ENCODE results near the gene GOLGA1.
"Not testable (repeated sequence)": the region's sequence is repeated elsewhere in the genome, so short reads cannot be mapped to it uniquely, and the experiment has no call there.

Gene GOLGA1, protein sequence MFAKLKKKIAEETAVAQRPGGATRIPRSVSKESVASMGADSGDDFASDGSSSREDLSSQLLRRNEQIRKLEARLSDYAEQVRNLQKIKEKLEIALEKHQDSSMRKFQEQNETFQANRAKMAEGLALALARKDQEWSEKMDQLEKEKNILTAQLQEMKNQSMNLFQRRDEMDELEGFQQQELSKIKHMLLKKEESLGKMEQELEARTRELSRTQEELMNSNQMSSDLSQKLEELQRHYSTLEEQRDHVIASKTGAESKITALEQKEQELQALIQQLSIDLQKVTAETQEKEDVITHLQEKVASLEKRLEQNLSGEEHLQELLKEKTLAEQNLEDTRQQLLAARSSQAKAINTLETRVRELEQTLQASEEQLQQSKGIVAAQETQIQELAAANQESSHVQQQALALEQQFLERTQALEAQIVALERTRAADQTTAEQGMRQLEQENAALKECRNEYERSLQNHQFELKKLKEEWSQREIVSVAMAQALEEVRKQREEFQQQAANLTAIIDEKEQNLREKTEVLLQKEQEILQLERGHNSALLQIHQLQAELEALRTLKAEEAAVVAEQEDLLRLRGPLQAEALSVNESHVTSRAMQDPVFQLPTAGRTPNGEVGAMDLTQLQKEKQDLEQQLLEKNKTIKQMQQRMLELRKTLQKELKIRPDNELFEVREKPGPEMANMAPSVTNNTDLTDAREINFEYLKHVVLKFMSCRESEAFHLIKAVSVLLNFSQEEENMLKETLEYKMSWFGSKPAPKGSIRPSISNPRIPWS

DNA sequence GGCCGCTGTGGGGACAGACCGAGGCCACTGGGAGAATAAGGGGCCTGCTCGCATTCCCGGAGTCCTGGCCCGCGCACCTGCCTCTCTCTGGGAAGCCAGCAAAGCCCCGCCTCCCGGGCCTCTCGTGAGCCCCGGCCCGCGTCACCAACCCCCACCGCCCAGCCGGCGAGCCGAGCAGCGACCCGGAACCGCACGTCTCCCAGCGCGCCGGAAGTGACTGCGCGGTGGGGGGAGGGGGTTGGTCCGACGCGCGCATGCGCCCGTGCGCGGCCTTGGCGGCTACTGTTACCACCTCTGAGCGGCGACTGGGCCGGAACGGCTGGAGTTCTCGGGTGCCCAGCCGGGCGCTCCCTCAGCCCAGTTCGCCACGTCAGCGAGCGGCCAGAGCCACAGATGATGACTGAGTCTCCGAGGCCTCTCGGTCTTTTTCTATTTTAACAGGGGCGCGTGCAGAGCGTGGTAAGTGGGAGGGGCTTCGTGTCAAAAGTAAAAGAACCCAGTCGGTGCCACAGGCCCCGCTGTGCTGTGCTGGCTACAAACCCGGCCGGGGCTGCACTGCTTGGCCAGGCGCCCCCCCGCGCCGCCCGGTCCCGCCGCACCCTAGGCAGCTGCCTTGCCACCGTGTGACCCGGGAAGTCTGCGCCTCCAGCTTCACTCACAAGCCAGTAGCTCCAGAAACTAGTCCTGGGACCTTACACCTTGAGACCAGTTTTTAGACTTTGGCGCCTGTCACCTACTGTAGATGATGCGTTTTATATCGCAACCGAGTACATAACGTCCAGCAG, at the start of gene GOLGA1:
Gene GOLGA1, minus strand, starts transcription at position 190 of the 785 bp plus-strand sequence. CDS start 2,372 bp downstream, outside the sequence.
- DNase-seq = peak; percentile 93

DNA sequence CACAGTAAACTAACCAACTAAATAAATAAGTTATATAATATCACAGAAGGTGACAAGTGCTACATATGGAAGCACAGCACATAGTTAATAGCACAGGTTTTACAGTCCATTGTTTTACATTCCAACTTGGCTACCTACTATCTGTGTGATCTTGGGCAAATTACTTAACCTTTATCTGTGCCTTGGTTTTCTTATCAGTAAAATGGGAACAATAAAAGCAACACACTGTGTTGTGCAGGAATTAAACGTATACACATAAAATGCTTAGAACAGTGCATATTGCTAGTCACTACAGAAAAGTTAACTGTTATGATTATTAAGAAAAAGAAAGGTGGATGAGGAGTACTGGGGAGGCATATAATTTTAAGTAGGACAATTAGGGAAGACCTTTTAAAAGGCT, 42.8 kb upstream of the GOLGA1 start:
- DNase-seq = no peak

DNA sequence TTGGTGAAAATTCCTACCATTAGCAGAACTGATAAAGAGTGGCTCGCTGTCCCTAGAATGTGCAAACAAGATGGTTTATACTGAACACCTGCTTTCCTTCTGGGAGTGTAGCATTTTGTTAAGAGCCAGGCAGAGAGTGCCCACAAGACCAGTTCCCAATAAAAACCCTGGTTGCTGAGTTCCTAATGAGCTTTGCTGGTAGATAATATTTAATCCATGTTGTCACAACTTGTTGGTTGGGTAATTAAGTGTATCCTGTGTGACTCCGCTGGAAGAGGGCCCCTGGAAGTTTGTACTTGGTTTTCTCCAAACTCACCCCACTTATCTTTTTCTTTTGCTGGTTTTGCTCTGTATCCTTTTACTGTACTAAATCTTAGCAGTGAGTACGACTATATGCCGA, 39.5 kb upstream of the GOLGA1 start:
- DNase-seq = no peak

DNA sequence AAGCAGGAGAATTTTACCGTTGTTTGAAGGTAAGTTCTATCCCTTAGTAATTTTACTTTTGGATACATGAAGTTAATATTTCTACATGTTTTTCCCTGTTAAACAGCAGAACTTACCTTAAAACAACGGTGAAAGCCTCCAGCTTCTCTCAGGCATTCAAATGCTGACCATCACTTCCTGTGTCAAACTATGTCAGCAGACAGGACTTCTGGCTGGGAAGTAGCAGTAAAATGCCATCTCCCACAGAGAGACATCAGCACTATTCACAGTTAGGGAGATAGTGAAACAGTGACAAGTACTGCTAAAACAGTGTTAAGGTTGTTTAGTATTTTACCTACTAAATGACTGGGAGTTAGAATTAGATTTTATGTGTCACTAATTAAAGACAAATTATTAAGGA, 34.2 kb upstream of the GOLGA1 start:
- DNase-seq = no peak

DNA sequence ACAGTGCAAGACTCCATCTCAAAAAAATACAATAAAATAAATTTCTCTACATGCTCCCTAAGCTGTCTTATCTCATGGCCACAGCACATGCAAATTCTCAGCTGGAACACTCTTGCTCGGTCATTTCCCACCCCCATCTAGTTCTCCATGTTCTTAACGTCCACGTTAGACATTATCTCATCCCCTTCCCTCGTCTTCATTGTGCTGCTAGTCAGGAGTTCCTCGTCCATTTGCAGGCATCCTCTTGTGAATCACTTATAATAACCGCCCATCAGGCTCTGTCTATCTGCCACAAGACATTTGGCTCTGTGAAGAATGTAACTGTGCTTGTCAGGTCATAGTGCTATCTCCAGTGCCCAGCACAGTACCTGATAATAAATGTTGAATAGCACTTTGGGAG, 32.9 kb upstream of the GOLGA1 start:
- no peak for DNase-seq

DNA sequence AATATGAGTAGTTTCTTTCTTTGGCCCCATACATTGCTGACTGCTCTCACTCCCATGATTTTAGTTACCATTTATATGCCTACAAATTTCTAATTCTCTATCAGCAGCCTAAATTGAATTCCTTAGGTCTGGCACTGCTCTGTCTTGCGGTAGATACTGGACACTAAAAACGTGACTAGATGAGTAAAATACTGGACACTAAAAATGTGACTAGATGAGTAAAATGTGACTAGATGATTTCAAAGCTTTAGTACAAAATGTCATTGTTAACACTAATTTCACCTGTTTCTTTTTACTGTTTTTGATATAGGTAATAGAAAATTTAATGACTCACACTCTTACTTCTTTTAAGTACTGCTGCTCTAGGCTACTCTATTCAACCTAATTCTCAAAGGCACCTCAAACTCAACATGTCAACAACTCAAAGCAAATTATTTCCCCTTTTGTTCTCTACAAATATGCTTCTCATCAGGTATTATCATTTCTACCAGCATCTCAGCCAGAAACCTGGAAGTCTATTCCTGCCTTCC, 31.4 kb upstream of the GOLGA1 start:
- DNase-seq = no peak

DNA sequence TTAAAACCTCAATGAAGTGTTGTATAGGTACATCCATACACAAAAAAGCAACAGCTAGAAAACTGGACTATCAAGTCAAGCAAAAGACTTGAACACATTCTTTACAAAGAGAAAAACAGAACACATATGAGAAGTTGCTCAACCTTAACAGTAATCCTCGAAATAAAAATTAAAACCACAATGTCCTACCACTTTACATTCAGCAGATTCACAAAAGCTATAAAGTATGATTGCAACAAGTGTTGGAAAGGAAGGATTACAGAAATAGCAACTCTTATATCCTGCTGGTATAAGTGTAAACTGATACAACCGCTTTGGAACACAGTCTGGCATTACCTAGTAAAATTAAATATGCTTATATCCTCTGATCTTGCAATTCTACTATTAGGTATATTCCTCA, 28.5 kb upstream of the GOLGA1 start:
- DNase-seq = no peak

DNA sequence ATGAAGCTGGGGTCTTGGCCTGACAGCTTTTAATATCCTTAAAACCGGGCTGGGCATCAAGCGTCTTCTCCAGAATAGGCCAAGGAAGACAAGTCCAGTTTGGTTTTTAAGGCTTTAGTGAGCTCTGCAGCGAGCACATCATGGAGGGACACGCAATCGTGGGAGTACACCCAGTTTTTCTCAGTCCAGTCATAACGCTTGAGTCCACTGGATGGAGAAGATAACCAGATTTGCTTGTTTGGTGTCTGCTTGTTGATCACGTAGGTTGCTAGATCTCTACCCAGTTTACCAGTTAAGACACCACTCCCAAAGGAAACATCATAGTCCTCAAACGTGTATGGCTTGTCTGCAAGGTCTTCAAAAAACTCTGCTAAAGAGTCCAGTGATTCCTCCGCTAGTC, 27.4 kb upstream of the GOLGA1 start:
- DNase-seq = no peak

DNA sequence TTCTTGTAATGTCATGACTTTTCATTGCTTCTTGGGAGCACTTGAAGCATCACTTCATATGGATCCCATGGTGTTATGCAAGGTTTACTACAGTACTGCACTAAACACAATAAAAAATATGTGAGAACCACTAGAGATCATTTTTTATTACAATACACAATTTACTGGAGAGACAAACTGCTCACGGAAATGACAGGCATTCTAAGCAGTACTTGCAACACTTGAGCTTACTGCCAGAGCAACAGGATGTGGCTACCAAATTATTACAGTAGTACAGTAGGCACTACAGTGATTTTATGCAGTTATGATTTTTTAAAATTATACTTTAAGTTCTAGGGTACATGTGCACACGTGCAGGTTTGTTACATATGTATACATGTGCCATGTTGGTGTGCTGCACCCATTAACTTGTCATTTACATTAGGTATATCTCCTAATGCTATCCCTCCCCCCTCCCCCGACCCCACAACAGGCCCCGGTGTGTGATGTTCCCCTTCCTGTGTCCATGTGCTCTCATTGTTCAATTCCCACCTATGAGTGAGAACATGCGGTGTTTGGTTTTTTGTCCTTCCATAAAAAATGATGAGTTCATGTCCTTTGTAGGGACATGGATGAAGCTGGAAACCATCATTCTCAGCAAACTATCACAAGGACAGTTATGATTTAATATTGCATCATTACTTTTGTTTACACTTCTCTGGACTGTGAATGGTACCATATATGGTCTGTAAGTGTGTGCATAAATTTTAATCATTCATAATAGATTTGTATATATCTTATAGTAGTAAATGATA, 25.1 kb upstream of the GOLGA1 start:
- DNase-seq = not testable (repeated sequence)

DNA sequence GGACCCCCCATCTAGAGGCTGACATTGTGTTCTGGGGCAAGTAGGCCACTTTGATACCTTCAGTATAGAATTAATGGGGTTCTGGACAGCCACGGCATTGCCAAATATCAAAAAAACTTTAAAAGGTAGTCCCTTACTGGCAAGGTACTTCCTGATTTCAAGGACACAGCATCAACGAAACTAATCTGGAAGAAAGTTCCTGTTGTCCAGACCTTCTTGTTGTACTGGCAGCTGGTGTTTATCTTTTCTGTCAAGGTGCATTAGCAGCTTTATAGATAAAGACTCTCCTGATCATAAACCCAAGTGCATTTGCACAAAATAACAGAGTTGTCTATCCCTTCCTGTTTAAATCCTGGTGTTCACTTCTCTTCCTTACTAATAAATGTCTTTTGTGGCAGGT, 23.7 kb upstream of the GOLGA1 start:
- no peak for DNase-seq

DNA sequence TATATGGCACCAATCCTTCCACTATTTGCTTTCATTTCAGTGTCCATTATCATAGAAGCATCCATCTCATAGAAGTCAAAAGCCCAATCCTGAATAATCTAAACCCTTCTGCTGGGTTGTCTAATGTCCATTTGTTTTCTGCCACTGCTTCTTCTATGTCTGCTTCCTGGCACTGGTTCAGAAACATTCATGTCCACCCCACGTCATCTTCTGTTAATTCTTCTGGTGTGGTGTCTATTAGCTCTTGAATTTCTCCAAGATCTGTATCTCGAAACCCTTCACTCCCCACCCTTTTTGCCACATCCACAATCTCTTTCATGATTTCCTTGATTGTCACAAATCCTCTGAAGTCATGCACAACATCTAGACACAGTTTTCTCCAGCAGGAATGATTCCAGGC, 23.2 kb upstream of the GOLGA1 start:
- DNase-seq = no peak

DNA sequence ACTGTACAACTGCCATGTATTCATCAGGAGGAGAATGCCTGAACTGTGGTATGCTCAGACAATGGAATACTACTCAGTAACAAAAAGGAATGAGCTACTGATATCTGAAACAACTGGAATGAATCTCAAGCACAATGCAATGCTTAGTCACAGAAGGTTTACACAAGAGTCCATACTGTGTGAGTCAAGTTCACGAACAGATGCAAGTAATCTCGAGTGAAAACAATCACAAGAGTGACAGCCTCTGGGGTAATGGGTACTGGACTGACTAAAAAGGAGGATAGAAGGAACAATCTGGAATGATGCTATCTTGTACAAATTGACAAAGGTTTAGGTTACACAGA, 19.5 kb upstream of the GOLGA1 start:
- DNase-seq = no peak

DNA sequence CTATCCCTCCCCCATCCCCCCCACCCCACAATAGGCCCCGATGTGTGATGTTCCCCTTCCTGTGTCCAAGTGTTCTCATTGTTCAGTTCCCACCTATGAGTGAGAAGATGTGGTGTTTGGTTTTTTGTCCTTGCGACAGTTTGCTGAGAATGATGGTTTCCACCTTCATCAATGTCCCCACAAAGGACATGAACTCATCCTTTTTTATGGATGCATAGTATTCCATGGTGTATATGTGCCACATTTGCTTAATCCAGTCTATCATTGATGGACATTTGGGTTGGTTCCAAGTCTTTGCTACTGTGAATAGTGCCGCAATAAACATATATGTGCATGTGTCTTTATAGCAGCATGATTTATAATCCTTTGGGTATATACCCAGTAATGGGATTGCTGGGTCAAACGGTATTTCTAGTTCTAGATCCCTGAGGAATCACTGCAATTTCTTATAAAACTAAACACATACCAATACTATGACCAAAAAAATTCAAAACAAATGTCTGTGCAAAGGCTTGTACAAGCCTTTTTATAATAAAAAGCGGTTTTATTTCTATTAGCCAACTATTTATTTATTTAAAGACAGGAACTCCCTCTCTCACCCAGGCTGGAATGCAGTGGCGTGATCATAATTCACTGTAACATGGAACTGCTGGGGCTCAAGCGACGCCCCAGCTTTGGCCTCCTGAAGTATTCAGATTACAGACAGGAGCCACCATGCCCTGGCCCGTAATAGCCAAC, 19.0 kb upstream of the GOLGA1 start:
- DNase-seq = not testable (repeated sequence)

DNA sequence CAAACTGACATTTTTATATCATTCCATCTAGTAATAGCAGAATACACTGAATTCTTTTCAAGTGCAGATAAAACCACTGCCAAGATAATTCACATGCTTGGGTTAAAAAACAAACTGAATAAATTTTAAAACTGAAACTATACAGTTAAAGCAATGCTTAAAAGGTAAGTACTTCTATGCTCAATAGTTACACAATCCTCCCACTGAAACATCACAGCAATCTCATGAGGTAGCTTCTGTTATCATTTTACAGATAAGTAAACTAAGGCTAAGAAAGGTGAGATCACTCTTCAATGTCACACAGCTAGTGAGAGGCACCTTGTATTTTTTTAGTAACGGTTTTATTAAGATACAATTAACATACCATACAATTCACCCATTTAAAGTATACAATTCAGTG, 13.4 kb upstream of the GOLGA1 start:
- DNase-seq = no peak

DNA sequence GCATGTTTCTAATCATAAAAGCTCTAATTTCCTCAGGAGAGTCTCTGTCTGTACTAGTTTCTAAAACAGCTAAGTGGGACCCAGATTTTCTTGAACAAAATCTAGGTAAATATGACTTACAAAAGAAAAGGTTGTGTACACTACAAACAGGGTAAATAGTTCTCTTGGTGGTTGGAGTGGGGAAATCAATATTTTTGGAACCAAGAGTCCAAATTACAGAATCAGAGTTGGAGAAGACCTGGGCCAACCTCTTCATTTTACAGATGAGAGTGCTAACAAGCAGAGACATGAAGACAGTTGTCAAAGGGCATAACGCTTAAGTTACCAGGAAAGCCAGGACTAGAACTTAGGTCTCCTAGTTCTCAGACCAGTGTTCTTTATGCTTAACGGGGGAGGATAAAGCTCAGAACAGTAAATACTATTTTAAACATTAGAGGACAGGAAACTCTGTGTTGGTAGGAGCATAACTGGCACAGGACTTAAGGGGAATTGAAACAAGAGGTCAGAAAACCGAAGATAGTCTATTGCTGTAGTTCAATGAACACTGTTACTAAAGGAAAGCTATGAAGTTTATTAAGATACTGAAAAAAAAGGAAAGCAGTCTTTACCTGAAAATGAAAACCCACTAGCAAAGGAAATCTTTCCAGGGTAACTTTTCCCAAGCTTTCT, 9.3 kb upstream of the GOLGA1 start:
- DNase-seq = no peak

DNA sequence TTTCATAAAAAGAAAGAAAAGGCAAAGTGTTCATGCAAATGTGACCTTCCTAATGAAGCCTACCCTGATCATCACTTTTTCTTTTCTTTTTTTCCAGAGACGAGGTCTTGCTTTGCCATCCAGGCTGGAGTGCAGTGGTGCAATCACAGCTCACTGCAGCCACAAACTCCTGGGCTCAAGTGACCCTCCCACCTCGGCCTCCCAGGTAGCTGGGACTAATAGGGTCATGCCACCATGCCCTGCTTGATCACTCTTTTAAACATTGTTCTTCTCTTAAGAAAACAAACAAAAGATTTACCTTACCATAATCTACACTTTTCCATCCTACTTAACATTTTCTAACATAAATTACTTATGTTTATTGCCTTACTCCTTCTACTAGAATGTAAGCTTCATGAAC, 8.5 kb upstream of the GOLGA1 start:
- no peak for DNase-seq

DNA sequence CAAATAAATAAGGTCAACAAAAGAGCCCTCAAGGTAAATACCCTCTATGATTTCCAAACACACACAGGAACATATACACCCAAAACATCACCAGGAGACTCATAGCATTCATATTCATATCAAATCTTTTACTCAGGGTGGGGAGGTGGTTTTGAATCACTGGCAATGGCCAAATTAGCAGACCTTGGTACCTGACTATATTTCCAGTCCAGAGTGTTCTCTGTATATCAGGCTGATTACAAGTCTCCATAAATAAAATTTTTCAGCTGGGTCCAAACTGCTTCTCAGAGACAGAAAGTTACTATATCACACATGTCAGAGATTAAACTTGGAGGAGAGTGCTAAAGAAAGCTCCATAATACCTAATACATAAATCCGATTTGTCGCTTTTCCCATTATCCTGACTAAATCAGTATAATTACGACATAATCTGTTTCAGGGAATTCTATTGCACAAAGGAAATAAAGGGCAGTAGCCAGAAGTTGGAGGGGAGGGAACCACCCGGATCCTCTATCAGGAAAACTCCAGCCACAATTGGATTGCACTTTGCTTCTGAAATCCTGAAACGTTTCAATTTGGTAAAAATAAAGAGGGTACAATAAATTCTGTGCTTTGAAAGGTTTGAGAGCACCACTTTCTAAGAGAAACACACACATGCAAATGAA, 7.0 kb upstream of the GOLGA1 start:
- DNase-seq = no peak

DNA sequence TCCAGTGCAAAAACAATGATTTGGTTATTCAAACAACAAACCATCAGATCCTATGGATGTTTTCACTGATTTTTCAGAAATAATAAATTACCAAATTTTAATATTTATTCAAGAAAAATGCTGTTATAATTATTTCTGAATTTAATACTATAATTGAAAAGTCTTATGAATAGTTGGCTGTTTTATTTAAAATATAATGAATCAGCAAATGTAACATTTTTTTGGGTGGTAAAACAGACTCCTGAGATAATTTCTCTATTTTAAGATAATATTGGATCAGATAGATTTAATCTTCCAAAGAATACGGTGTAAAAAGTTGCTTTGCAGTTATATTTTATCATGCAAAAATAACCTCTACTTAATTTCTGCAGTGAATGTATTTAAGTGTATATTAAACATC, 5.3 kb upstream of the GOLGA1 start:
- no peak for DNase-seq

DNA sequence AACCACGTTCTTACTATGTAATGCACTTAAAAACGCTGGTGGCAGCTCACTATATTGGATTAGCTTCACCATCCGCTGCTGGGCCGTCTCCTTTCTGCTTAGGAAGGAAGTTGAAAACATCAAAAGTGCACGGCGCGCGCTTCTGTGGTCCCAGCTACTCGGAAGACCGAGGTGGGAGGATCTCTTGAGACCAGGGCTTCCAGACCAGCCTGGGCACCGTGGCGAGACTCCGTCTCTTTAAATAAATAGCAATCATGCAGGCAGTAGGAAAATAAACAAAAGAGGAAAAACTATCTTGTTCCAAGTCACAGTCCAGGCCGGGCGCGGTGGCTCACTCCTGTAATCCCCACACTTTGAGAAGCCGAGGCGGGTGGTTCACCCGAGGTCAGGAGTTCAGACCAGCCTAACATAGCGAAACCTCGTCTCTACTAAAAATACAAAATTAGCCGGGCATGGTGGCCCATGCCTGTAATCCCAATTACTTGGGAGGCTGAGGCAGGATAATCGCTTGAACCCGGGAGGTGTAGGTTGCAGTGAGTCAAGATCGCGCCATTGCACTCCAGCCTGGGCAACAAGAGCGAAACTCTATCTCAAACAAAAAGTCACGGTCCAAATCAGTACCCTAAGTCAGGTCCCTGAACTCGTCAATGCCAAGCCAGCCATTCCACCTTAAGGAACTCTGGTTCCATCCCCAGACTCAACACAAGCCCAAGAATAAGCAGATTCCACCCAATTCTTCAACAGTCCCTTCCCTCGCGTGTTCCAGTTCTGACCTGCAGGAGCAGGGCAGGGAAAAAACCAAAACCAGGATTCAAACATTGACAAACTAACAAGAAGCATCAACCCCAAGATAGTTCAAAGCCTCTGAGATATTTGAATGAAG, 1.0 kb upstream of the GOLGA1 start:
- DNase-seq = peak; percentile 65

DNA sequence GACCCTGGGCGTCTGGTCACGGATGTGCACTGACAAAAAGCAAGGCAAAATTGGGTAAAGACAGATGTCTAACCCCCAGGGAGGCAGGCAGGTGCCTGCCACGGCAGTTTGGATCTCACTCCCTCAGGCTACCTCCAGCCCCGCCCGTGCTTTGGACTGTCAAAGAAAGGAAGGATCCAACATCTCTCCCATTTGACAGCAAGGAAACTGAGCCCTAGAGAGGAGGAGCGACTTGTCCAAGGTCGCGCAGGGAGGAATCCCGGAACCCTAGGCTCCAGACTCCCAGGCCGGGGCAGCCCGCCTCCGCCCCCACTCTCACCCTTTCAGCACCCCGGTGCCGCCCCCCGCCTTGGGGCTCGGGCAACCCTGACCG, 376 bp downstream of the GOLGA1 start:
- no peak for DNase-seq

Measured in activated CD4-positive, CD25-positive, alpha-beta regulatory T cell treated with anti-CD3 and anti-CD28 coated beads, Interleukin-2, amount 50 U/mL, for 72 hours (primary cell).